Measurements from ENCODE around the gene EPHA3.
"Not testable (repeated sequence)": the region's sequence is repeated elsewhere in the genome, so short reads cannot be mapped to it uniquely, and the experiment has no call there.

EPHA3 gene

GRCh38 chr3:89289574-89290190 lies 182.3 kb downstream of the EPHA3 start:
- DNase-seq = no peak

- DNase-seq = no peak
Measured at GRCh38 chr3:89297199-89297598, 189.8 kb downstream of the EPHA3 start.

GRCh38 chr3:89300526-89300925 lies 193.1 kb downstream of the EPHA3 start:
- DNase-seq = no peak

GRCh38 chr3:89300981-89301380 lies 193.6 kb downstream of the EPHA3 start:
- DNase-seq = no peak

- no peak for DNase-seq
Measured at GRCh38 chr3:89303701-89304100, 196.3 kb downstream of the EPHA3 start.

GRCh38 chr3:89306540-89306939 lies 199.1 kb downstream of the EPHA3 start:
- no peak for DNase-seq

GRCh38 chr3:89311581-89311980 lies 204.2 kb downstream of the EPHA3 start:
- no peak for DNase-seq

GRCh38 chr3:89312141-89312540 lies 204.7 kb downstream of the EPHA3 start:
- DNase-seq = no peak

GRCh38 chr3:89314454-89315098 lies 207.2 kb downstream of the EPHA3 start:
- peak; percentile 9 to 53 for DNase-seq

- DNase-seq = no peak
Measured at GRCh38 chr3:89315750-89316470, 208.5 kb downstream of the EPHA3 start.

GRCh38 chr3:89320186-89320585 lies 212.8 kb downstream of the EPHA3 start:
- no peak for DNase-seq

GRCh38 chr3:89326997-89327396 lies 219.6 kb downstream of the EPHA3 start:
- no peak for DNase-seq

GRCh38 chr3:89332386-89332785 lies 225.0 kb downstream of the EPHA3 start:
- no peak for DNase-seq

- no peak for DNase-seq
Measured at GRCh38 chr3:89332793-89333192, 225.4 kb downstream of the EPHA3 start.

GRCh38 chr3:89335693-89336092 lies 228.3 kb downstream of the EPHA3 start:
- no peak for DNase-seq

GRCh38 chr3:89340408-89340807 lies 233.0 kb downstream of the EPHA3 start:
- DNase-seq = no peak

GRCh38 chr3:89344076-89344475 lies 236.7 kb downstream of the EPHA3 start:
- DNase-seq = no peak

- not testable (repeated sequence) for DNase-seq
Measured at GRCh38 chr3:89350935-89351334, 243.5 kb downstream of the EPHA3 start.

- no peak for DNase-seq
Measured at GRCh38 chr3:89353465-89353864, 246.0 kb downstream of the EPHA3 start.

GRCh38 chr3:89358281-89358680 lies 250.9 kb downstream of the EPHA3 start:
- DNase-seq = no peak

GRCh38 chr3:89360156-89360555 lies 252.7 kb downstream of the EPHA3 start:
- DNase-seq = no peak

- no peak for DNase-seq
Measured at GRCh38 chr3:89362496-89362895, 255.1 kb downstream of the EPHA3 start.

GRCh38 chr3:89363171-89363570 lies 255.8 kb downstream of the EPHA3 start:
- no peak for DNase-seq

GRCh38 chr3:89364314-89364713 lies 256.9 kb downstream of the EPHA3 start:
- DNase-seq = no peak
